NK-92 (cell line): ENCODE data around the gene NPFFR2.
"Not testable (repeated sequence)": the region's sequence is repeated elsewhere in the genome, so short reads cannot be mapped to it uniquely, and the experiment has no call there.

Experiments
- DNase-seq: peaks from one replicate; lab custom pipeline; 2025; ENCODE audit not compliant: unreplicated experiment; lab: John Stamatoyannopoulos, UW

Gene NPFFR2

GRCh38 chr4:72031868-72032608 is at the start of gene NPFFR2:
Gene NPFFR2 (plus strand): TSS chr4:72032000. CDS start chr4:72128592, 96,592 bp downstream.
- no peak for DNase-seq

DNA sequence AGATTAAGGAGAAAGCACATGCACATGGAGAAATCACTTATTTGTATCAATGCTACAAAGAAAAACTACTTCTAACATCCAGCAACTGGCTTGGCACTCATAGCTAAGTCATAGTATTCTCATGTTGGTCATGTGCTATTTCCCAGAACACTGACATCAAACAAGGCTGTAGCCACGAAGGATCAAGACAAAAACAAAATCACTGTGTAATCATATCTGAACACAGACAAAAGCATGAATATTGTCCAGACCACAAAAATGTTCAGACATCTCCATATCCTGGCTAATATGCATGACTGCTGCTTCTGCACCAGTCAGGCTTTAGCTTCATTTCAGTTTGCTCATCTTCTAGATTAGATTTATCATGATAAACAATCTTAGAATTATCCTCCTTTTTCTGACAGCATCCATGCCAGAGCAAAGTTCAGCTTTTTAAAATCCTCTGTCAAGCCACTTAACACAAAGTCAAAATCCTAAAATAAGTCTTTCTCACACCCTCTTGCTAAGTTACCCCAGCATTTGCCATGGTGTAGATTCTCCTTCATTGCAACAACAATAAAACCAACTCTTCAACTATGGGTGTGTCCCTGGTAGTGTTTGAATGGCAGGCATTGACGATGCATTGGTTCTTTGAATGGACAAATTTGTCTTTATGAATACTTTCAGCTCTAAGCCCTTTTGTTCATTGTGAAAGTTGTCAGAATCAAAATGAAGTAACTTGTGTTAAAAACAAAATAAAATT is 39.1 kb upstream of the NPFFR2 start:
- DNase-seq: no peak

GRCh38 chr4:71994559-71994958 is 37.2 kb upstream of the NPFFR2 start:
- no peak for DNase-seq

DNA sequence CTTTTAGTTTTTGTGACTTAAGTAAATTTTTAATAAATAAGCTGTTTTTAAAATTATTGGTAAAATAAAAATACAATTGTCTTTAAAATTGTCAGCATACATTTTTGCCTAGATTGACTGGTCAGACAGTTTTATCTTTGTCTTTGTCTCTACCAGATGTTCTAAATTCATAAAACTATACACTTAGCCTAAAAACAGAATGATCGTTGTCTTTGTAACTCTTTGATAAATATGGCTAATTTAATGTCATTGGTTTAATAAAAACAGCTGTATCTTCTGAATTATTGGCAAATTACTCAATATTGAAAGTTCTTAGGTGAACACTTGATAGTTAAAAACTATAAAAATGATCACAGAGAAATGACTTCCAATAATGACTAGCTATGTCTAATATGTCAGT is 36.5 kb upstream of the NPFFR2 start:
- no peak for DNase-seq

- DNase-seq: no peak
Measured at GRCh38 chr4:72006586-72006985, 25.2 kb upstream of the NPFFR2 start.

GRCh38 chr4:72011906-72012305 is 19.9 kb upstream of the NPFFR2 start:
- DNase-seq: no peak

DNA sequence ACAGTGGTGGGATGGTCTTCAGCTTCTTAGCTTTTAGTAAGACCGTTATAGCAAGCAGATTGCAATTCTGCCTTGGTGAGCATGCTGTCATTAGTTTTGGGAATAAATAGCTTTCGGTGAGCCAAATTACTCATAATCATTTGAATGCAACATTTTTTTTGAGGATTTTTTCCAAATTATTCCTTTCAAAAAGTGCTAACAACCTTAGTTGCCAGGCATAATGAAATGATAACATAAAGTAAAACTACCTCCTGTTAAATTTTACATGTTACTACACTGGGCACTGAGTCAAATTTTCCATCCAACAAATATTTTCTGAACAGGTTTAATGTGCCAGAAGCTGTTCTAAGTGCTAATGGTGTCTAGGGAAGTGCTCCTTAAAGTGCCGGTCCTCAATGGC is 15.8 kb upstream of the NPFFR2 start:
- DNase-seq: no peak

GRCh38 chr4:72019688-72020087 is 12.1 kb upstream of the NPFFR2 start:
- DNase-seq: no peak

DNA sequence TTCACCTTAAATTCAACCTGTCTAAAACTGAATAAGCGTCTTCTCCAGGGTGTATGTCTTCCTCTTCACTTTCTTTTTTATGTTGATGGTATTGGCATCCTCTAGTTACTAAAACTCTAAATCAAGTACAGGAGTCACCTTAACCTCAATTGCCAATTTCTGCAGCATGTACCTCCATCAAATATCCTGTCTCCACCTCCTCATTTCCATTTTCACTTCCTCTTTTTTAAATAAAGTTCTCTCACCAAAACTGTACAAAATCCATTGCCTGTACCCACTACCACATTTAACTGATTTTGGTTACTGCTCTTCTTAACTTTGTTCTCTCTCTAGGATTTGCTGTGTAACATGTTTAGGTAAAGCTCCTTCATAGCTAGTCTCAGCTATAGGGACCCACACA is 9.2 kb upstream of the NPFFR2 start:
- no peak for DNase-seq

DNA sequence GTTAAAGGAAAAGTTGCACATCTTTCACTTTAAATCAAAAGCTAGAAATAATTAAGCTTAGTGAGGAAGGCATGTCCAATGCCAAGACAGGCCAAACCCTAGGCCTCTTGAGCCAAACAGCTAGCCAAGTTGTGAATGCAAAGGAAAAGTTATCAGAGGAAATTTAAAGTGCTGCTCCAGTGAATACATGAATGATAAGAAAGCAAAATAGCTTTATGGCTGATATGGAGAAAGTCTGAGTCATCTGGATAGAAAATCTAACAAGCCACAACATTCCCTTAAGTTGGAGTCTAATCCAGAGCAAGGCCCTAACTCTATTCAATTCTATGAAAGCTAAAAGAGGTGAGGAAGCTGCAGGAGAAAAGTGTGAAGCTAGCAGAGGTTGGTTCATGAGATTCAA is 23.8 kb downstream of the NPFFR2 start:
- DNase-seq: no peak

GRCh38 chr4:72063726-72064125 is 31.9 kb downstream of the NPFFR2 start:
- no peak for DNase-seq

- DNase-seq: no peak
Measured at GRCh38 chr4:72067051-72067450, 35.3 kb downstream of the NPFFR2 start.

DNA sequence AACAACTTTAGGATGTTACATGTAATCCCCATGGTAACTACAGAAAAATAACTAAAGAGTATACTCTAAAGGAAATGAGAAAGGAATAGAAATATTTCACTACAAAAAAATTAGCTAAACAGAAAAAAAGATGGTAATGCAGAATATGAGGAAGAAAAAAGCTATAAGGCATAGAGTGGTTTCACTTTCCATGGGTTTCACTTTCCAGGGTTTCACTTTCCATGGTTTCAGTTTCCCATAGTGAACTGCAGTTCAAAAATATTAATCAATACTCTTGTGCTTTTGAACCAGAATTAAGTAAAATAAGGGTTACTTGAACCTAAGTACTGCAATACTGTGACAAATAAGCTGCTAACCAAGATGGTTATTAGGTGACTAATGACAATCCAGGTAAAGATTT is 42.0 kb downstream of the NPFFR2 start:
- DNase-seq: no peak

GRCh38 chr4:72076562-72076961 is 44.8 kb downstream of the NPFFR2 start:
- no peak for DNase-seq

DNA sequence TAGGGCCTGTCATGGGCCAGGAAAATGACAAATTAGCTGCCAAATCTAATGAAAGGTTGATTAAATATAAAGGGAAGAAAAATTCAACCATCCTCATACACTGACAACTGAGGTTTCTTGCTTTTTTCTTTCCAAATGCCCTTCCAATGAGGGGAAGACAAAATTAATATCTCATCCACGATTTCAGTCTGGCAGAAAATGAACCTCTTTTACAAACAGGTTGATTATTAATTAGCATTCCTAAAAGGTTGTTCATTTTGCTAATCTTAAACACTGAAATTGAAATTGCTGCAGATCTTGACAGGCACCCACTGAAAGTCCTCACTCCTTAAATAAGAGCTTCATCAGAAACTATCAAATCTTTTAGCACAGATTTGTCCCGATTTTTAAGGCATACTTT is 45.5 kb downstream of the NPFFR2 start:
- no peak for DNase-seq

GRCh38 chr4:72084587-72085011 is 52.8 kb downstream of the NPFFR2 start:
- DNase-seq: no peak

DNA sequence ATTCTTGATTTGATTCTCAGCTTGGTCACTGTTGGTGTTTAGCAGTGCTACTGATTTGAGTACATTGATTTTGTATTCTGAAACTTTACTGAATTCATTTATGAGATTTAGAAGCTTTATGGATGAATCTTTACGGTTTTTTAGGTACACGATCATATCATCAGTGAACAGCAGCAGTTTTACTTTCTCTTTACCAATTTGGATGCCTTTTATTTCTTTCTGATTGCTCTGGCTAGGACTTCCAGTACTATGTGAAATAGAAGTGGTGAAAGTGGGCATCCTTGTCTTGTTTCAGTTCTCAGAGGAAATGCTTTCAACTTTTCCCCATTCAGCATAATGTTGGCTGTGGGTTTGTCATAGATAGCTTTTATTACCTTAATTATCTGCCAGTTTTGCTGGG is 58.8 kb downstream of the NPFFR2 start:
- not testable (repeated sequence) for DNase-seq

DNA sequence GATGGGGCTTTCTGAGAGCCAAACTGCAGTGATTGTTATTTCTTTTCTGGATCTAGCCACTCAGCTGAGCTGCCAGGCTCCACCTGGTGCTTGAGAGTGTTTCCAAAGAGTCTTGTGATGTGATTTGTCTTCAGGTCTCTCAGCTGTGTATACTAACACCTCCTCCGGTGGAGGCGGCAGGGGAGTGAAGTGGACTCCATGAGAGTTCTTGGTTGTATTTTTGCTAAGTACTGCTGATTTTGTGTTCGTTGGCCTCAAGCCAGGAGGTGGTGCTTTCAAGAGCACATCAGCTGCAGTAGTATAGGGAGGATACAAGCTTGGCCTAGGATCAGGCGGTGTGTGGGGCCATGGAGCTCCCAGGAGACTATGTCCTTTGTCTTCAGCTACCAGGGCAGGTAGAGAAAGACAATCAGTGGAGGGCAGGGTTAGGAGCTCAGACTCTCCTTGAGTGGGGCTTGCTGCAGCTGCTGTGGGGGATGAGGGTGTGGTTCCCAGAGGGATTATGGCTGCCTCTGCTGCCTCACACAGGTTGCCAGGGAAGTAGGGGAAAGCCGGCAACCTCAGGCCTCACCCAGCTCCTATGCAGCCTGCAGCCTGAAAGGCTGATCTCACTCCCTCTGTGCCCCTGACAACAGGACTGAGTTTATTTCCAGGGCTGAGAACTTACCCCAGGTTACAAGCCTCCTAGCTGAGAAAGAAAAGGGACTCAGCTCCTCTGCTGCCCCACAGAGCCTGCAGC is 62.4 kb downstream of the NPFFR2 start:
- no peak for DNase-seq

GRCh38 chr4:72107456-72107855 is 75.7 kb downstream of the NPFFR2 start:
- no peak for DNase-seq

DNA sequence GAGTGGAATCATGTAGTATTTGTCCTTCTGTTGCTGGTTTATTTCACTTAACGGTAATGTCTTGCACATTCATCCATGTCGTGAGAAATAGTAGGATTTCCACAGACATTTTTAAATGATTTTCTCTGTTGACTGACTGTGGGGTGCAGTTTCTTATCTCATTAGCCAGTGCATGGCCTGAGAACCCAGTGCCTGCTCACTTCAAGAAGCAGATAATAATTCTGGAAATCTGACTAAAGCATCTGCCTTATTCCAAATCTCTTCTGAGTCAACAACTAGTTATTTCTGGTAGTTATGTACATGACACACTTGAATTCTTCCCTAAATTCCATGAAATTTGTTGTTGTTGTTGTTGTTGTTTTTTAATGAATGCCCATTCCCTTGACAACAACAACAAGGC is 77.6 kb downstream of the NPFFR2 start:
- DNase-seq: no peak

DNA sequence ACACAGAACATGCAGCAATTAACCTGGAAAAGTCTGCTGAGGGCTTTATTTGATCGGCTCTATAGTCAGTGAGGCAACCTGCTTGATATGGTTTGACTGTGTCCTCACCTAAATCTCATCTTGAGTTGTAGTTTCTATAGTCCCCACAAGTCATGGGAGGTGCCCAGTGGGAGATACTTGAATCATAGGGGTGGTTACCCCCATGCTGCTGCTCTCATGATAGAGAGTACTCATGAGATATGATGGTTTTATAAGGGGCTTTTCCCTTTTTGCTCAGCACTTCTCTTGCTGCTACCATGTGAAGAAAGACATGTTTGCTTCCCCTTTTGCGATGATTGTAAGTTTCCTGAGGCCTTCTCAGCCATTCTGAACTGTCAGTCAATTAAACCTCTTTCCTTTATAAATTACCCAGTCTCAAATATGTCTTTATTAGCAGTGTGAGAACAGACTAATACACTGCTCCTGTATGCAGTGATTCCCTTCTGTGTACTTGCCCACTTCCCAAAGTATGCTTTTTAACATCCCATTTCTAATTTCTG is 78.2 kb downstream of the NPFFR2 start:
- DNase-seq: no peak

- no peak for DNase-seq
Measured at GRCh38 chr4:72110886-72111285, 79.1 kb downstream of the NPFFR2 start.
